Measurements from ENCODE around the gene HYLS1.

HYLS1 gene

DNA sequence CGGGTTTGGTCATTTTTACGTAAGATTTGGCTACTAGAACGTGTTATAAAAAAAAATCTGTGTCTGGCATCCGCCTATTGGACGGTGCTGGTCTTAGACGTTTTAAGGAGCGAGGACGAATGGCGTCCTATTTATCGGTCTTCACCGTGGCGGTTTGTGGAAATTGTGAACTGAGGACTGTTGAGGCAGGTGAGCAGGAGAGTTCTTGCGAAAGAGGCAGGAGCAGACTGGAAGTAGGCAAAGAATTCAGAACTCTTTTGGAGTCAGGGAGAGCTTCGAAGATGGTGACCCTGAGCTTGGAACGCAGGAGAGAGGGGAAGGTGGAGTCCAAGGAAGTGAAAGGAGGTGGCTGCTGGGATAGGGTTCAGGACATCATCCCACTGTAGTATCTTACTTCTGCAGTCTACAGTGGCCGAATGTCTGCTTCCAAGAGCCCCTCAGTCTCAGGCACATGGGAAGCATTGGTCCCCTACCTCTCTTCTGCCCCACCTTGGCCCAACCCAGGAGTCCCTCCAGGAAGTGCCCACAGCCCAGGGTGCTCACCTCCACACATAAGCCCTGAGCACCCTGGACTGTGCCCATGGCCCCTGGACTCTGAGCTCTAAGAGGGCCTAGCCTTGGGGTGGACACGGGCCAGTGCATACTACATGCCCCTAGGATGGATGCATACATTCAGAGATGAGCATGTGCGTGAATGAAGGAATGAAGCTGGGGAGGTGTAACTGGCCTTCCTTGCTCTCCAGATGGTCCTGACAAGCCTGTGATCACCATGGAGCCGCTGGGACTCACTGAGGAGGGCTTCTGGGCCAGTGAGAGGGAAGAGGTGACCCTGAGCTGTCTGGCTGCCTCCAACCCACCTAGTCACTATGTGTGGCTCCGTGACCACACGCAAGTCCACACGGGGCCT is 62.1 kb downstream of the HYLS1 start:
- H3K27me3 ChIP-seq (ENCODE audit: control insufficient read depth in 2 of 2, insufficient read depth in 2 of 2, low read length in 2 of 2), result no peaks in the 10 kb centered on the region
- H3K9ac ChIP-seq (ENCODE audit: low read depth in 1 of 2, low read length in 2 of 2), result no peak overlapping the region
- H3K4me3 ChIP-seq (ENCODE audit: low read length in 2 of 2), result no peak overlapping the region

DNA sequence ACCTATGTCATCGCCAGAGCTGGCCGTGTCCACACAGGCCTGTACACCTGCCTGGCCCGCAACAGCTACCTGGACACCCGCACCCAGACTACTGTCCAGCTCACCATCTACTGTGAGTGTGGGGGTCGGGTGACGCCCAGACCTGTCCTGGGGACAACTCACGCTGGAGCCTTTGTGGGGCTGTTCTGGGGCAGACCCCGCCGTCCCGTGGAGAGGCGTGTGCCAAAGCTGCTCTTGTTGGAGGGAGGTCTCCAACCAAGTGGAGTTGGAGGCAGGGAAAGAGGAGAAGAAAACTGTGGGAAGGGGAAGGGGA is 62.7 kb downstream of the HYLS1 start:
- Histone ChIP-seq H3K27ac (ENCODE audit: low read depth in 2 of 2, low read length in 2 of 2) (no peak overlapping the region), H3K9ac (ENCODE audit: low read depth in 1 of 2, low read length in 2 of 2) (no peak overlapping the region), H3K4me1 (ENCODE audit: control insufficient read depth in 2 of 2, insufficient read depth in 2 of 2, low read length in 2 of 2) (peaks cover 0 to 4% of the 10 kb centered on the region in 2 donors), H3K4me3 (ENCODE audit: low read length in 2 of 2) (no peak overlapping the region), H3K36me3 (ENCODE audit: control insufficient read depth in 2 of 2, insufficient read depth in 2 of 2, low read length in 2 of 2) (no peaks in the 10 kb centered on the region), H3K27me3 (ENCODE audit: control insufficient read depth in 2 of 2, insufficient read depth in 2 of 2, low read length in 2 of 2) (no peaks in the 10 kb centered on the region), H3K9me3 (ENCODE audit: control insufficient read depth in 2 of 2, low read length in 2 of 2) (no peaks in the 10 kb centered on the region)

More for the DNA sequence above, 62.1 kb downstream of the HYLS1 start:
- H3K36me3 ChIP-seq (ENCODE audit: control insufficient read depth in 2 of 2, insufficient read depth in 2 of 2, low read length in 2 of 2), result no peaks in the 10 kb centered on the region
- H3K27ac ChIP-seq (ENCODE audit: low read depth in 2 of 2, low read length in 2 of 2), result no peak overlapping the region
- peaks cover 0 to 4% of the 10 kb centered on the region in 2 donors for H3K4me1 ChIP-seq (ENCODE audit: control insufficient read depth in 2 of 2, insufficient read depth in 2 of 2, low read length in 2 of 2)
- H3K9me3 ChIP-seq (ENCODE audit: control insufficient read depth in 2 of 2, low read length in 2 of 2), result no peaks in the 10 kb centered on the region
